ENCODE data around the gene SELENON. TPM values are rescaled to one million over a fixed set of nuclear protein-coding genes. Genes with fewer than 3 reads are reported as not detected.

SELENON gene
- total and polyA plus RNA-seq, 4 donors: 4.3 to 16.1 (median 9.0) TPM

DNA sequence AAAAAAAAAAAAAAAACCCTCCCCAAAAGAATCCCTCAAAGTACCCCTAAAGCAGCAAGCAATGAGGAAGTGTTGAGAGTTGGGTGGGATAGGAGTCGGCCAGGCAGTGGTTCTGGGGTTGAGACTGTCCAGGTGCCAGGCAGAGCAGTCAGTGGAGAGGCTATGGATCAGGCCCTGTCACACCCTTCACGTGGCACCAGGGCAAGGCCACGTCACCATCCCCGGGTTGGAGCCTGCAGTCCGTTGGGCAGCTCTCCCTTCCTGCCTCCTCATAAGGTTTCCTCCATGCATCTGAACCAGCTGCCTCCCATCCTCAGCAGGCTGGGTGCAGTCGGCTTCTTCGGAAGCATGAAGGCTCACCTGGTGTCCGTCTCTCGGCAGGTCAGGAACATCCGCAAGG, 36.5 kb upstream of the SELENON start:
- peaks cover 0 to 10% (median 3%) of the 10 kb centered on the region in 4 donors for H3K4me1 ChIP-seq (ENCODE audit: control insufficient read depth in 4 of 4, insufficient read depth in 4 of 4, low read length in 3 of 4)
- H3K9ac ChIP-seq (ENCODE audit: low read depth in 1 of 2, low read length in 2 of 2): no peak overlapping the region
- TF ChIP-seq RXRA (IDR thresholded peaks at IDR 0.05) (no peak), NR2F2 (IDR thresholded peaks at IDR 0.05) (no peak), HNF4A (conservative IDR thresholded peaks at IDR 0.05) (no peak), TAF1 (conservative IDR thresholded peaks at IDR 0.05) (no peak), GABPA (IDR thresholded peaks at IDR 0.05 in 1 of 2, conservative IDR thresholded peaks at IDR 0.05 in 1 of 2) (no peak)
- TF ChIP-seq, protein P1, sequence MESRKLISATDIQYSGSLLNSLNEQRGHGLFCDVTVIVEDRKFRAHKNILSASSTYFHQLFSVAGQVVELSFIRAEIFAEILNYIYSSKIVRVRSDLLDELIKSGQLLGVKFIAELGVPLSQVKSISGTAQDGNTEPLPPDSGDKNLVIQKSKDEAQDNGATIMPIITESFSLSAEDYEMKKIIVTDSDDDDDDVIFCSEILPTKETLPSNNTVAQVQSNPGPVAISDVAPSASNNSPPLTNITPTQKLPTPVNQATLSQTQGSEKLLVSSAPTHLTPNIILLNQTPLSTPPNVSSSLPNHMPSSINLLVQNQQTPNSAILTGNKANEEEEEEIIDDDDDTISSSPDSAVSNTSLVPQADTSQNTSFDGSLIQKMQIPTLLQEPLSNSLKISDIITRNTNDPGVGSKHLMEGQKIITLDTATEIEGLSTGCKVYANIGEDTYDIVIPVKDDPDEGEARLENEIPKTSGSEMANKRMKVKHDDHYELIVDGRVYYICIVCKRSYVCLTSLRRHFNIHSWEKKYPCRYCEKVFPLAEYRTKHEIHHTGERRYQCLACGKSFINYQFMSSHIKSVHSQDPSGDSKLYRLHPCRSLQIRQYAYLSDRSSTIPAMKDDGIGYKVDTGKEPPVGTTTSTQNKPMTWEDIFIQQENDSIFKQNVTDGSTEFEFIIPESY (IDR thresholded peaks at IDR 0.05): no peak
- TF ChIP-seq, protein P2, sequence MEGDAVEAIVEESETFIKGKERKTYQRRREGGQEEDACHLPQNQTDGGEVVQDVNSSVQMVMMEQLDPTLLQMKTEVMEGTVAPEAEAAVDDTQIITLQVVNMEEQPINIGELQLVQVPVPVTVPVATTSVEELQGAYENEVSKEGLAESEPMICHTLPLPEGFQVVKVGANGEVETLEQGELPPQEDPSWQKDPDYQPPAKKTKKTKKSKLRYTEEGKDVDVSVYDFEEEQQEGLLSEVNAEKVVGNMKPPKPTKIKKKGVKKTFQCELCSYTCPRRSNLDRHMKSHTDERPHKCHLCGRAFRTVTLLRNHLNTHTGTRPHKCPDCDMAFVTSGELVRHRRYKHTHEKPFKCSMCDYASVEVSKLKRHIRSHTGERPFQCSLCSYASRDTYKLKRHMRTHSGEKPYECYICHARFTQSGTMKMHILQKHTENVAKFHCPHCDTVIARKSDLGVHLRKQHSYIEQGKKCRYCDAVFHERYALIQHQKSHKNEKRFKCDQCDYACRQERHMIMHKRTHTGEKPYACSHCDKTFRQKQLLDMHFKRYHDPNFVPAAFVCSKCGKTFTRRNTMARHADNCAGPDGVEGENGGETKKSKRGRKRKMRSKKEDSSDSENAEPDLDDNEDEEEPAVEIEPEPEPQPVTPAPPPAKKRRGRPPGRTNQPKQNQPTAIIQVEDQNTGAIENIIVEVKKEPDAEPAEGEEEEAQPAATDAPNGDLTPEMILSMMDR (IDR thresholded peaks at IDR 0.05; ENCODE audit: low read depth, low read length, missing input control): no peak
- WGBS: 88% methylated on average over 10 of the region's 10 CpGs
- H3K27me3 ChIP-seq (ENCODE audit: control insufficient read depth in 4 of 4, insufficient read depth in 4 of 4, low read length in 3 of 4): no peaks in the 10 kb centered on the region
- DNase-seq (ENCODE audit: low spot score): no peak
- no peak overlapping the region for H3K27ac ChIP-seq (ENCODE audit: low read depth in 1 of 2, low read length in 2 of 2)
- no peak overlapping the region for H3K4me3 ChIP-seq (ENCODE audit: low read depth in 1 of 3, low read length in 3 of 3)
- H3K9me3 ChIP-seq (ENCODE audit: control insufficient read depth in 4 of 4, low read length in 3 of 4): no peaks in the 10 kb centered on the region
- H3K36me3 ChIP-seq (ENCODE audit: control insufficient read depth in 4 of 4, insufficient read depth in 3 of 4, low read depth in 1 of 4, low read length in 3 of 4): peaks cover 0 to 7% (median 2%) of the 10 kb centered on the region in 4 donors

DNA sequence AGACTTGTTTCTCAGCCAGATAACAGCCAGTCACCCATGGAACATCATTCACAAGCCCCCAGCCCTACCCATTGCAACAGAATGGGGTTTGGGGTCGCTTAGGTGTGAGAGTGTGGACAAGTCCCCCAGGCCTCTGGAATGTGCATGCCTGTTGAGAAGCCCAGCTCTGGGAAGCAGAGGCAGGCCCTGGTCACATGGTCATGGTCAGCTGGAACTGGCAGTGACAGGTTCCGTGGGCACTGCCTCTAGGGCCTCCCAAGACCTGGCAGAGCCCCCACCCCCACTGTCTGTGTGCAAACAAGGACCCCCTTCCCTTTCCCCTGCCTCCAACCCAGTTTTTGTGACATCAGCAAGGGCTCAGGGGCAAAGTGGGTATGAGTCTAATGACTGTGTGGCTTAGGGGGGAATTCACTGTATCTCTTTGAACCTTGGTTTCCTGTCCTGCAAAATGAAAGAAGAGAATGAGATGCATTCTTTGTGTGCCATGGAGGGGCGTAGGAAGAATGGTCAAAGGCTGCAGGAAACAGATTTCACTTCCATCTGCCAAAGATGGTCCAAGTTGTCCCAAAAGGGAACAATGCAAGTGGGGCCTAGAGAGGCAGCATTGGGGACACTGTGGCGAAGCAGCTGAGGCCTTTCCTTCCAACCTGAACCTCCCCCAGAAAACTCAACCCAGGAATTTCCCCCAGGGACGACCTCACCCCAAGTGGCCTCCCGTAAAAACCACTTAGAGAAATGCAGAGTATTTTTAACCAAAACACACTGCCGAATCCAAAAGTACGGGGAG, 34.7 kb upstream of the SELENON start:
- Histone ChIP-seq H3K4me3 (ENCODE audit: low read depth in 1 of 3, low read length in 3 of 3) (no peak overlapping the region), H3K36me3 (ENCODE audit: control insufficient read depth in 4 of 4, insufficient read depth in 3 of 4, low read depth in 1 of 4, low read length in 3 of 4) (peaks cover 0 to 7% (median 2%) of the 10 kb centered on the region in 4 donors), H3K27me3 (ENCODE audit: control insufficient read depth in 4 of 4, insufficient read depth in 4 of 4, low read length in 3 of 4) (no peaks in the 10 kb centered on the region), H3K9ac (ENCODE audit: low read depth in 1 of 2, low read length in 2 of 2) (no peak overlapping the region), H3K4me1 (ENCODE audit: control insufficient read depth in 4 of 4, insufficient read depth in 4 of 4, low read length in 3 of 4) (peaks cover 0 to 10% (median 3%) of the 10 kb centered on the region in 4 donors), H3K27ac (ENCODE audit: low read depth in 1 of 2, low read length in 2 of 2) (no peak overlapping the region), H3K9me3 (ENCODE audit: control insufficient read depth in 4 of 4, low read length in 3 of 4) (no peaks in the 10 kb centered on the region)
- 81% methylated on average over 8 of the region's 8 CpGs for WGBS
- DNase-seq (ENCODE audit: low spot score): no peak
- TF ChIP-seq, protein P3, sequence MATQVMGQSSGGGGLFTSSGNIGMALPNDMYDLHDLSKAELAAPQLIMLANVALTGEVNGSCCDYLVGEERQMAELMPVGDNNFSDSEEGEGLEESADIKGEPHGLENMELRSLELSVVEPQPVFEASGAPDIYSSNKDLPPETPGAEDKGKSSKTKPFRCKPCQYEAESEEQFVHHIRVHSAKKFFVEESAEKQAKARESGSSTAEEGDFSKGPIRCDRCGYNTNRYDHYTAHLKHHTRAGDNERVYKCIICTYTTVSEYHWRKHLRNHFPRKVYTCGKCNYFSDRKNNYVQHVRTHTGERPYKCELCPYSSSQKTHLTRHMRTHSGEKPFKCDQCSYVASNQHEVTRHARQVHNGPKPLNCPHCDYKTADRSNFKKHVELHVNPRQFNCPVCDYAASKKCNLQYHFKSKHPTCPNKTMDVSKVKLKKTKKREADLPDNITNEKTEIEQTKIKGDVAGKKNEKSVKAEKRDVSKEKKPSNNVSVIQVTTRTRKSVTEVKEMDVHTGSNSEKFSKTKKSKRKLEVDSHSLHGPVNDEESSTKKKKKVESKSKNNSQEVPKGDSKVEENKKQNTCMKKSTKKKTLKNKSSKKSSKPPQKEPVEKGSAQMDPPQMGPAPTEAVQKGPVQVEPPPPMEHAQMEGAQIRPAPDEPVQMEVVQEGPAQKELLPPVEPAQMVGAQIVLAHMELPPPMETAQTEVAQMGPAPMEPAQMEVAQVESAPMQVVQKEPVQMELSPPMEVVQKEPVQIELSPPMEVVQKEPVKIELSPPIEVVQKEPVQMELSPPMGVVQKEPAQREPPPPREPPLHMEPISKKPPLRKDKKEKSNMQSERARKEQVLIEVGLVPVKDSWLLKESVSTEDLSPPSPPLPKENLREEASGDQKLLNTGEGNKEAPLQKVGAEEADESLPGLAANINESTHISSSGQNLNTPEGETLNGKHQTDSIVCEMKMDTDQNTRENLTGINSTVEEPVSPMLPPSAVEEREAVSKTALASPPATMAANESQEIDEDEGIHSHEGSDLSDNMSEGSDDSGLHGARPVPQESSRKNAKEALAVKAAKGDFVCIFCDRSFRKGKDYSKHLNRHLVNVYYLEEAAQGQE (IDR thresholded peaks at IDR 0.05): no peak
- TF ChIP-seq NR2F2 (IDR thresholded peaks at IDR 0.05) (no peak), TAF1 (conservative IDR thresholded peaks at IDR 0.05) (no peak), HNF4A (conservative IDR thresholded peaks at IDR 0.05) (no peak), EGR1 (IDR thresholded peaks at IDR 0.05; ENCODE audit: low read depth in 2 of 2) (no peak)
- TF ChIP-seq, protein P4, sequence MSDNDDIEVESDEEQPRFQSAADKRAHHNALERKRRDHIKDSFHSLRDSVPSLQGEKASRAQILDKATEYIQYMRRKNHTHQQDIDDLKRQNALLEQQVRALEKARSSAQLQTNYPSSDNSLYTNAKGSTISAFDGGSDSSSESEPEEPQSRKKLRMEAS (IDR thresholded peaks at IDR 0.05): no peak

All from liver (tissue), 9 donors.